ENCODE results near the gene IQCM. TPM values are rescaled to one million over a fixed set of nuclear protein-coding genes. Genes with fewer than 3 reads are reported as not detected.

IQCM gene
- total and polyA plus RNA-seq, 2 donors (not counting 3 experiments of a cell fraction or from before 2014, with no cell fraction given), result not detected

DNA sequence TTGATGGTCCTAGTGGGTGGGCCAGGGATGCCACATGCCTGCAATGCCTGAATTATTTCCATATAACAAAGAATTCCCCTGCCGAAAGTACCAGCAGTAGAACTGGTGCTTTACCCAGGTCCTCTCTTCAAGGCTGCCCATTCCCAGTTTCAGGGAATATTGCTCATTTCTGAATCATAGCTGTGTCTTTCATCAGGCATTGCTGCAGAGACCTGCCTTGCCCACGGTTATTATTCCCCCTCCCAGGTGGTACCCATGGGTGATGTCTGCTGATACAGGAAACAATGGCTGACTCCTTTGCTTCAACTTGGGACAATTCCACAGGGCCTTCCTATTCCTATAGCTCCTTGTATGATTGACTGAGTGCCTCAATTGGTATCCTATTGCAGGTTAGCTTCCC is 9.7 kb upstream of the IQCM start:
- DNase-seq (ENCODE audit: low read depth, low spot score) (no peak), FAIRE-seq (no peak)
- Histone ChIP-seq H3K4me3 (replicated peaks in 1 of 3; ENCODE audit: insufficient read depth in 1 of 3, low read depth in 1 of 3, low read length in 3 of 3) (no peak overlapping the region), H3K9me1 (replicated peaks; ENCODE audit: control insufficient read depth, extremely low read depth, insufficient read depth, low read length) (no peaks in the 10 kb centered on the region), H3K9me3 (replicated peaks; ENCODE audit: control insufficient read depth, insufficient read depth, low read length) (no peaks in the 10 kb centered on the region), H3K36me3 (ENCODE audit: control insufficient read depth in 2 of 2, extremely low read depth in 1 of 2, insufficient read depth in 2 of 2, low read length in 2 of 2) (no peaks in the 10 kb centered on the region), H3K79me2 (ENCODE audit: control insufficient read depth, insufficient read depth, low read length) (no peaks in the 10 kb centered on the region), H3K27ac (ENCODE audit: insufficient read depth, low read depth, low read length) (no peak overlapping the region), H3K4me2 (ENCODE audit: insufficient read depth, low read length) (no peak overlapping the region), H3K27me3 (ENCODE audit: control insufficient read depth in 2 of 2, insufficient read depth in 2 of 2, low read length in 2 of 2) (no peaks in the 10 kb centered on the region), H4K20me1 (replicated peaks; ENCODE audit: control insufficient read depth, extremely low read depth, insufficient read depth, low read length) (no peaks in the 10 kb centered on the region), H2AFZ (ENCODE audit: low read depth, low read length) (no peak overlapping the region), H3K9ac (replicated peaks; ENCODE audit: extremely low read depth, insufficient read depth, low read length) (no peak overlapping the region), H3K4me1 (ENCODE audit: control insufficient read depth, extremely low read depth, insufficient read depth, low read length) (peaks cover 2% of the 10 kb centered on the region)
- BruUV-seq (replicated peaks), result no TSS peak
- ChIA-PET CTCF (no interaction called here), POLR2A (no interaction called here)
- intact Hi-C loops (cut with micrococcal nuclease), result no loop called here
- dilution Hi-C loops (cut with MboI; ENCODE audit: extremely low pct_ligation_motif_present, low sequenced_read_pairs), result no loop called here
- no peak for TF ChIP-seq POLR2AphosphoS5 (IDR thresholded peaks at IDR 0.05; ENCODE audit: insufficient read depth, low read depth, low read length)
- TF ChIP-seq FOS (IDR thresholded peaks at IDR 0.05; ENCODE audit: borderline replicate concordance, insufficient read depth, low read length), result no peak
- no peak for TF ChIP-seq POLR2A (IDR thresholded peaks at IDR 0.05; ENCODE audit: low read depth, low read length)
- no peak for TF ChIP-seq MYC (IDR thresholded peaks at IDR 0.05; ENCODE audit: low read depth, low read length)
- no peak for TF ChIP-seq EZH2 (IDR thresholded peaks at IDR 0.05; ENCODE audit: borderline replicate concordance, low read depth, low read length, severe bottlenecking)
- no peak for TF ChIP-seq JUN (IDR thresholded peaks at IDR 0.05; ENCODE audit: borderline replicate concordance, insufficient read depth, insufficient read length, low read depth)
- no peak for TF ChIP-seq GATA2 (IDR thresholded peaks at IDR 0.05; ENCODE audit: insufficient read depth, insufficient read length, low read depth, low read length)
- TF ChIP-seq, protein P1, sequence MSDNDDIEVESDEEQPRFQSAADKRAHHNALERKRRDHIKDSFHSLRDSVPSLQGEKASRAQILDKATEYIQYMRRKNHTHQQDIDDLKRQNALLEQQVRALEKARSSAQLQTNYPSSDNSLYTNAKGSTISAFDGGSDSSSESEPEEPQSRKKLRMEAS (IDR thresholded peaks at IDR 0.05; ENCODE audit: insufficient read depth, insufficient read length), result no peak
- TF ChIP-seq CTCF (IDR thresholded peaks at IDR 0.05; ENCODE audit: extremely low read depth in 1 of 2, insufficient read depth in 1 of 2, low read depth in 1 of 2, low read length in 2 of 2), result no peak
